Tibial nerve (tissue), 3 donors: ENCODE results near the gene TSPAN32.

Experiments
- POLR2A ChIP-seq, 2 donors: fragments of 450-650 bp; IDR thresholded peaks; one replicate each; pipeline ENCODE4 v1.6.1; 2017; ENCODE audit warnings: antibody characterized with exemption in 2 of 2, mild to moderate bottlenecking in 2 of 2, moderate library complexity in 2 of 2
- TF ChIP-seq, protein P1 (sequence below), 5 experiments: fragments of 200-600 bp in 3 of 5; fragments of 450-650 bp in 2 of 5; sonication (generic) in 3 of 5; IDR thresholded peaks; one replicate each; pipeline ENCODE4 v1.5.1; 2016 to 2019; ENCODE audit warnings: antibody characterized with exemption in 5 of 5, mild to moderate bottlenecking in 3 of 5, moderate library complexity in 2 of 5

DNA sequence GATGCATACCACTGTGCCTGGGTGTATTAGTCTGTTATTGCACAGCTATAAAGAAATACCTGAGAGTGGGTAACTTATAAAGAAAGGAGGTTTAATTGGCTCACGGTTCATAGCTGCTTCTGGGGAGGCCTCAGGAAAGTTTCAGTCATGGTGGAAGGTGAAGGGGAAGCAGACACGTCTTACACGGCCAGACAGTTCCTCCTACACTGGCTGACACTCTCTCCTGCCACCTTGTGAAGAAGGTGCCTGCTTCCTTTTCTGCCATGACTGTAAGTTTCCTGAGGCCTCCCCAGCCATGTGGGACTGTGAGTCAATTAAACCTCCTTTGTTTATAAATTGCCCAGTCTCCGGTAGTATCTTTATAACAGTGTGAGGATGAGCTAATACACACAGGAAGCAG, 41.7 kb downstream of the TSPAN32 start:
- TF ChIP-seq, protein P1, sequence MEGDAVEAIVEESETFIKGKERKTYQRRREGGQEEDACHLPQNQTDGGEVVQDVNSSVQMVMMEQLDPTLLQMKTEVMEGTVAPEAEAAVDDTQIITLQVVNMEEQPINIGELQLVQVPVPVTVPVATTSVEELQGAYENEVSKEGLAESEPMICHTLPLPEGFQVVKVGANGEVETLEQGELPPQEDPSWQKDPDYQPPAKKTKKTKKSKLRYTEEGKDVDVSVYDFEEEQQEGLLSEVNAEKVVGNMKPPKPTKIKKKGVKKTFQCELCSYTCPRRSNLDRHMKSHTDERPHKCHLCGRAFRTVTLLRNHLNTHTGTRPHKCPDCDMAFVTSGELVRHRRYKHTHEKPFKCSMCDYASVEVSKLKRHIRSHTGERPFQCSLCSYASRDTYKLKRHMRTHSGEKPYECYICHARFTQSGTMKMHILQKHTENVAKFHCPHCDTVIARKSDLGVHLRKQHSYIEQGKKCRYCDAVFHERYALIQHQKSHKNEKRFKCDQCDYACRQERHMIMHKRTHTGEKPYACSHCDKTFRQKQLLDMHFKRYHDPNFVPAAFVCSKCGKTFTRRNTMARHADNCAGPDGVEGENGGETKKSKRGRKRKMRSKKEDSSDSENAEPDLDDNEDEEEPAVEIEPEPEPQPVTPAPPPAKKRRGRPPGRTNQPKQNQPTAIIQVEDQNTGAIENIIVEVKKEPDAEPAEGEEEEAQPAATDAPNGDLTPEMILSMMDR (IDR thresholded peaks at IDR 0.05), result no peak
- TF ChIP-seq POLR2A (IDR thresholded peaks at IDR 0.05), result no peak
